HL-60 (cell line): ENCODE results near the gene CHST11.
"Not testable (repeated sequence)": the region's sequence is repeated elsewhere in the genome, so short reads cannot be mapped to it uniquely, and the experiment has no call there.

ENCODE experiments used
- DNase-seq, 2 experiments: peaks; one replicate each; pipeline ENCODE4 v3.0.0-alpha.2; 2010 to 2020; ENCODE audit warnings: low read depth in 1 of 2, low spot score in 1 of 2
- H3K27ac ChIP-seq: fragments of 250-450 bp; sonication (Bioruptor Pico); replicated peaks from 2 replicates; pipeline ENCODE4 v1.5.1; 2020; ENCODE audit warnings: mild to moderate bottlenecking, moderate library complexity
- H3K27me3 ChIP-seq: fragments of 250-450 bp; sonication (Bioruptor Pico); 2 replicates; pipeline ENCODE4 v1.5.1; 2021; ENCODE audit warnings: mild to moderate bottlenecking, moderate library complexity; ENCODE audit not compliant: insufficient read depth, poor library complexity, severe bottlenecking
- H3K4me3 ChIP-seq: replicated peaks from 2 replicates; pipeline ENCODE4 v1.5.1; 2011; ENCODE audit warnings: mild to moderate bottlenecking, control low read depth, low read length; ENCODE audit not compliant: insufficient read depth
- GABPA ChIP-seq: IDR thresholded peaks from 2 replicates; pipeline ENCODE4 v1.6.1; 2012; ENCODE audit warnings: low read depth
- POLR2AphosphoS5 ChIP-seq: IDR thresholded peaks from 2 replicates; pipeline ENCODE4 v1.6.1; 2012; ENCODE audit warnings: low read depth
- REST ChIP-seq: IDR thresholded peaks from 2 replicates; pipeline ENCODE4 v1.6.1; 2012; ENCODE audit warnings: low read depth; ENCODE audit not compliant: insufficient replicate concordance
- SPI1 ChIP-seq: IDR thresholded peaks from 2 replicates; pipeline ENCODE4 v1.6.1; 2012; ENCODE audit warnings: low read depth, mild to moderate bottlenecking, borderline replicate concordance
- TF ChIP-seq, protein P1 (sequence below): IDR thresholded peaks from one replicate; pipeline ENCODE4 v1.5.1; 2011; ENCODE audit warnings: low read length, control low read depth, inconsistent platforms; ENCODE audit not compliant: insufficient read depth

The CHST11 gene

DNA sequence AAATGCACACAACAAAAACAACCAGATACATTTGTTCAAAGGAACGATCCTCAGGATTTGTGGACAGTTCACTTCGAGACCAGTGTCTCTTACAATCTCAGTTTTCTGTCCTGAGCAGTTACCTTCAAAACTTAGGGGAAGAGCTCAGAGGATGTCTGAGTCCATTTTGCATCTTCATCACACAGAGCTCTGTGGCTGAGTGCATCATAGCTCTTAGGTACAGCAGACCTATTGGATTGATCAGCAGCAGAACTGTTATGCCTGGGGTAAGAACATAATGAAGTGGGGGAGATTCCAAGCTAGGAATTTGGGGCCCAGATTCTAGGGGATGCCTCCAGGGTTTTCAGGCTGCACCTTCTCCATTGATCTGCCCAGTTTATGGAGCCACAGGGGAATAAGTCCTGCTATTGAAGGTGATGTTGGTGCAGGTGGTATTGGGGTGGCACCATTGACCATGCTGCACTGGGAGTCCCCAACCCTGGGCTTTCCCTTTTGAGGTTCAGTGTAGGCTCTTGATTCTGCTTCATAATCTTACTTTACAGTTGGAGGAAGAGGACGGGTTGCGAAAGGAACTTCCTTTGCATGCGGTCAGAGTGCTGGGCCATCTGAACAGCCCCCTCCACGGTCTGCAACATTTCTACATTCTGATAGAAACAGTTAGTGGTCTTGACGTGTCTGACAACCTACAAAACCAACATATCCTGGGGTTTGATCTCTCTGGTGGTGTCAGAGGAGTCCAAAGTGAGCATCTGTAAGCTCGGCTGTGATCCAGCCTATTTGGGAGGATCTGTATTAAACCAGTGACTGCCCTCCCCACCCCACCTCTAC is 112.8 kb downstream of the CHST11 start:
- DNase-seq, result peak; percentile 85 to 97
- TF ChIP-seq SPI1 (peak; percentile 77), POLR2AphosphoS5 (peak; percentile 92)
- TF ChIP-seq, protein P1, sequence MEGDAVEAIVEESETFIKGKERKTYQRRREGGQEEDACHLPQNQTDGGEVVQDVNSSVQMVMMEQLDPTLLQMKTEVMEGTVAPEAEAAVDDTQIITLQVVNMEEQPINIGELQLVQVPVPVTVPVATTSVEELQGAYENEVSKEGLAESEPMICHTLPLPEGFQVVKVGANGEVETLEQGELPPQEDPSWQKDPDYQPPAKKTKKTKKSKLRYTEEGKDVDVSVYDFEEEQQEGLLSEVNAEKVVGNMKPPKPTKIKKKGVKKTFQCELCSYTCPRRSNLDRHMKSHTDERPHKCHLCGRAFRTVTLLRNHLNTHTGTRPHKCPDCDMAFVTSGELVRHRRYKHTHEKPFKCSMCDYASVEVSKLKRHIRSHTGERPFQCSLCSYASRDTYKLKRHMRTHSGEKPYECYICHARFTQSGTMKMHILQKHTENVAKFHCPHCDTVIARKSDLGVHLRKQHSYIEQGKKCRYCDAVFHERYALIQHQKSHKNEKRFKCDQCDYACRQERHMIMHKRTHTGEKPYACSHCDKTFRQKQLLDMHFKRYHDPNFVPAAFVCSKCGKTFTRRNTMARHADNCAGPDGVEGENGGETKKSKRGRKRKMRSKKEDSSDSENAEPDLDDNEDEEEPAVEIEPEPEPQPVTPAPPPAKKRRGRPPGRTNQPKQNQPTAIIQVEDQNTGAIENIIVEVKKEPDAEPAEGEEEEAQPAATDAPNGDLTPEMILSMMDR, result no peak
- H3K4me3 ChIP-seq, result no peak overlapping the region
- H3K27ac ChIP-seq, result peak overlapping the region; percentile 85
- H3K27me3 ChIP-seq, result no peaks in the 10 kb centered on the region

GRCh38 chr12:104570174-104570907 is 113.6 kb downstream of the CHST11 start:
- H3K4me3 ChIP-seq, result no peak overlapping the region
- H3K27me3 ChIP-seq, result no peaks in the 10 kb centered on the region
- peak overlapping the region; percentile 85 for H3K27ac ChIP-seq
- TF ChIP-seq REST (no peak), GABPA (no peak), POLR2AphosphoS5 (no peak), SPI1 (no peak)
- TF ChIP-seq, protein P1, result no peak
- peak; percentile 69 to 79 for DNase-seq

GRCh38 chr12:104571328-104571727 is 114.6 kb downstream of the CHST11 start:
- H3K27ac ChIP-seq, result peak overlapping the region; percentile 85
- peak in 1 of 2 experiments; percentile 54 for DNase-seq

GRCh38 chr12:104574353-104574752 is 117.6 kb downstream of the CHST11 start:
- not testable (repeated sequence) for H3K27me3 ChIP-seq, H3K4me3 ChIP-seq, DNase-seq, H3K27ac ChIP-seq

More at GRCh38 chr12:104571328-104571727, 114.6 kb downstream of the CHST11 start:
- Histone ChIP-seq H3K27me3 (no peaks in the 10 kb centered on the region), H3K4me3 (no peak overlapping the region)
- TF ChIP-seq GABPA (no peak), POLR2AphosphoS5 (no peak), REST (no peak), SPI1 (peak; percentile 72; the same call in 1 of the 2 replicates)
- TF ChIP-seq, protein P1, result no peak

DNA sequence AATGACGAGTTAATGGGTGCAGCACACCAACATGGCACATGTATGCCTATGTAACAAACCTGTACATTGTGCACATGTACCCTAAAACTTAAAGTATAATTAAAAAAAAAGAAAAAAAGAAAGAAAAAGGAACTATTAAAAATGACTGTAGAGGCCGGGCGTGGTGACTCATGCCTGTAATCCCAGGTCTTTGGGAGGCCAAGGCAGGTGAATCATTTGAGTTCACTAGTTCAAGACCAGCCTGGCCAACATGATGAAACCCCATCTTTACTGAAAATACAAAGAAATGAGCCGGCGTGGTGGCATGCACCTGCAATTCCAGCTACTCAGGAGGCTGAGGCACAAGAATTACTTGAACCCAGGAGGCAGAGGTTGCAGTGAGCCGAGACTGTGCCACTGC is 118.0 kb downstream of the CHST11 start:
- H3K27ac ChIP-seq, H3K4me3 ChIP-seq, H3K27me3 ChIP-seq: not testable (repeated sequence)
- peak in 1 of 2 experiments; percentile 19 for DNase-seq
